IMR-90 (cell line): ENCODE measurements around the gene LDLRAD3. TPM values are rescaled to one million over a fixed set of nuclear protein-coding genes. Genes with fewer than 3 reads are reported as not detected.

Experiments used
- ATAC-seq: fragments of 200-7000 bp; cut with Tn5 transposase; 2 replicates; pipeline ENCODE4 v1.9.1; 2020; ENCODE audit warnings: low read depth, mild to moderate bottlenecking, moderate library complexity
- BruUV-seq: library from RNA; stranded (reverse); fragments of 400-500 nt; replicated peaks from 2 replicates; lab custom pipeline; 2021; lab: Mats Ljungman, UMichigan
- CTCF ChIA-PET: fragments of 300-600 bp; formaldehyde crosslinking; extraction: SDS; loops from one replicate; lab custom pipeline; 2021; ENCODE audit warnings: antibody characterized with exemption; lab: Yijun Ruan, JAX
- POLR2A ChIA-PET: fragments of 300-600 bp; sonication (Branson Sonifier 250); formaldehyde crosslinking; loops from one replicate; lab custom pipeline; 2022; ENCODE audit warnings: antibody characterized with exemption; ENCODE audit not compliant: unreplicated experiment; lab: Charles Lee
- DNase-seq: peaks from one replicate; pipeline ENCODE4 v3.0.0; 2013
- H2AFZ ChIP-seq: replicated peaks from 2 replicates; pipeline ENCODE3; 2013; ENCODE audit warnings: low read length, mild to moderate bottlenecking; ENCODE audit not compliant: poor library complexity
- H2AK5ac ChIP-seq: 2 replicates; pipeline ENCODE4 v1.6.1; 2013; ENCODE audit warnings: low read depth, low read length, inconsistent platforms
- H2AK9ac ChIP-seq: replicated peaks from 2 replicates; pipeline ENCODE3; 2013; ENCODE audit warnings: mild to moderate bottlenecking, low read depth, low read length, moderate library complexity; ENCODE audit not compliant: poor library complexity
- H2BK120ac ChIP-seq: 2 replicates; pipeline ENCODE4 v1.6.1; 2013; ENCODE audit warnings: low read depth, low read length, inconsistent platforms
- H2BK15ac ChIP-seq: 3 replicates; pipeline ENCODE4 v1.6.1; 2013; ENCODE audit warnings: low read depth, low read length, inconsistent platforms
- H2BK20ac ChIP-seq: 2 replicates; pipeline ENCODE4 v1.6.1; 2013; ENCODE audit warnings: low read depth, mild to moderate bottlenecking, inconsistent platforms, low read length, moderate library complexity
- H2BK5ac ChIP-seq: 2 replicates; pipeline ENCODE4 v1.6.1; 2013; ENCODE audit warnings: mild to moderate bottlenecking, low read depth, low read length, inconsistent platforms; ENCODE audit not compliant: poor library complexity, severe bottlenecking
- H3K14ac ChIP-seq: replicated peaks from 2 replicates; pipeline ENCODE4 v1.6.1; 2013; ENCODE audit warnings: low read depth, low read length, inconsistent platforms
- H3K18ac ChIP-seq: 2 replicates; pipeline ENCODE4 v1.6.1; 2013; ENCODE audit warnings: low read depth, low read length, control low read depth
- H3K23ac ChIP-seq: 2 replicates; pipeline ENCODE4 v1.6.1; 2013; ENCODE audit warnings: low read depth, low read length, inconsistent platforms
- H3K27ac ChIP-seq: 2 replicates; pipeline ENCODE4 v1.5.1; 2013; ENCODE audit warnings: mild to moderate bottlenecking, control low read depth, low read length; ENCODE audit not compliant: insufficient read depth
- H3K27me3 ChIP-seq: 2 replicates; pipeline ENCODE4 v1.6.1; 2013; ENCODE audit warnings: low read length; ENCODE audit not compliant: control insufficient read depth, insufficient read depth
- H3K36me3 ChIP-seq: 2 replicates; pipeline ENCODE4 v1.6.1; 2013; ENCODE audit warnings: low read length, mixed read lengths; ENCODE audit not compliant: control insufficient read depth, insufficient read depth
- H3K4ac ChIP-seq: 2 replicates; pipeline ENCODE4 v1.6.1; 2013; ENCODE audit warnings: low read depth, low read length, inconsistent platforms
- H3K4me1 ChIP-seq: 2 replicates; pipeline ENCODE4 v1.6.1; 2013; ENCODE audit warnings: low read length, mixed read lengths; ENCODE audit not compliant: control insufficient read depth, insufficient read depth
- H3K4me2 ChIP-seq: 2 replicates; pipeline ENCODE4 v1.6.1; 2013; ENCODE audit warnings: low read depth, mild to moderate bottlenecking, control low read depth, low read length, moderate library complexity
- H3K4me3 ChIP-seq: 2 replicates; pipeline ENCODE4 v1.5.1; 2013; ENCODE audit warnings: low read depth, mild to moderate bottlenecking, control low read depth, low read length, moderate library complexity; ENCODE audit not compliant: insufficient read depth
- H3K56ac ChIP-seq: 2 replicates; pipeline ENCODE4 v1.6.1; 2013; ENCODE audit warnings: low read length, inconsistent platforms; ENCODE audit not compliant: insufficient read depth; ENCODE audit errors: extremely low read depth
- H3K79me1 ChIP-seq, 2 experiments: 2 replicates each; pipeline ENCODE4 v1.6.1; 2013; ENCODE audit warnings: low read length in 2 of 2, inconsistent platforms in 1 of 2, low read depth in 1 of 2
- H3K9ac ChIP-seq: 2 replicates; pipeline ENCODE4 v1.6.1; 2013; ENCODE audit warnings: low read depth, low read length, control low read depth
- H3K9me1 ChIP-seq: 2 replicates; pipeline ENCODE4 v1.6.1; 2013; ENCODE audit warnings: low read length, inconsistent platforms; ENCODE audit not compliant: insufficient read depth
- H3K9me3 ChIP-seq: 2 replicates; pipeline ENCODE4 v1.6.1; 2013; ENCODE audit warnings: low read length; ENCODE audit not compliant: control insufficient read depth, insufficient read depth
- H4K20me1 ChIP-seq: 2 replicates; pipeline ENCODE4 v1.6.1; 2013; ENCODE audit warnings: low read length, inconsistent platforms; ENCODE audit not compliant: insufficient read depth
- H4K5ac ChIP-seq: 2 replicates; pipeline ENCODE4 v1.6.1; 2013; ENCODE audit warnings: mild to moderate bottlenecking, low read depth, low read length, control low read depth
- H4K8ac ChIP-seq, 2 experiments: 2 replicates each; pipeline ENCODE4 v1.6.1; 2013; ENCODE audit warnings: low read depth in 2 of 2, low read length in 2 of 2, control low read depth in 1 of 2, inconsistent platforms in 1 of 2
- H4K91ac ChIP-seq: 2 replicates; pipeline ENCODE4 v1.6.1; 2013; ENCODE audit warnings: low read depth, low read length, inconsistent platforms; ENCODE audit not compliant: insufficient read depth
- CEBPB ChIP-seq: IDR thresholded peaks from 2 replicates; pipeline ENCODE4 v1.6.1; 2012; ENCODE audit warnings: low read depth, low read length, improper control_type of control experiment
- CHD1 ChIP-seq: IDR thresholded peaks from 2 replicates; pipeline ENCODE4 v1.6.1; 2012; ENCODE audit warnings: low read depth, low read length, improper control_type of control experiment
- MAFK ChIP-seq: IDR thresholded peaks from 2 replicates; pipeline ENCODE4 v1.6.1; 2012; ENCODE audit warnings: low read depth, low read length, improper control_type of control experiment
- MAZ ChIP-seq: IDR thresholded peaks from 2 replicates; pipeline ENCODE4 v1.6.1; 2012; ENCODE audit warnings: low read depth, mild to moderate bottlenecking, low read length, improper control_type of control experiment, moderate library complexity, borderline replicate concordance
- MXI1 ChIP-seq: IDR thresholded peaks from 2 replicates; pipeline ENCODE4 v1.6.1; 2012; ENCODE audit warnings: low read depth, mild to moderate bottlenecking, low read length, moderate library complexity, borderline replicate concordance
- NFE2L2 ChIP-seq: fragments of 150-350 bp; IDR thresholded peaks from 2 replicates; pipeline ENCODE4 v1.6.1; 2016; ENCODE audit warnings: low read depth, mild to moderate bottlenecking, low read length
- POLR2A ChIP-seq: IDR thresholded peaks from 2 replicates; pipeline ENCODE4 v1.6.1; 2012; ENCODE audit warnings: mild to moderate bottlenecking, low read depth, low read length
- RAD21 ChIP-seq: IDR thresholded peaks from 2 replicates; pipeline ENCODE4 v1.6.1; 2012; ENCODE audit warnings: low read length, improper control_type of control experiment
- RCOR1 ChIP-seq: IDR thresholded peaks from 2 replicates; pipeline ENCODE4 v1.6.1; 2012; ENCODE audit warnings: mild to moderate bottlenecking, low read length, improper control_type of control experiment; ENCODE audit not compliant: insufficient replicate concordance
- RFX5 ChIP-seq: IDR thresholded peaks from 2 replicates; pipeline ENCODE4 v1.8.0; 2012; ENCODE audit warnings: low read depth, mild to moderate bottlenecking, low read length, moderate library complexity
- SMC3 ChIP-seq: fragments of 150-350 bp; IDR thresholded peaks from 2 replicates; pipeline ENCODE4 v1.6.1; 2016; ENCODE audit warnings: low read depth, mild to moderate bottlenecking, antibody characterized with exemption, low read length, moderate library complexity
- WGBS, 2 experiments: methylation state at CpG; one replicate each; pipeline versions ENCODE4 v1.1.5 to v1.1.7; 2013; ENCODE audit warnings: missing lambda C conversion rate in 2 of 2; ENCODE audit not compliant: insufficient read length in 1 of 2; ENCODE audit errors: extremely low coverage in 2 of 2; 5-methylcytosine and 5-hydroxymethylcytosine counted together
- dilution Hi-C: fragments of 300-500 bp; cut with HindIII; formaldehyde crosslinking; loops from one replicate; pipeline ENCODE4 v1.14.3; 2018; ENCODE audit warnings: low sequenced_read_pairs; ENCODE audit not compliant: unreplicated experiment
- in situ Hi-C: fragments of 300-500 bp; cut with MboI; formaldehyde crosslinking; loops from 3 replicates; pipeline ENCODE4 v1.14.3; 2019; ENCODE audit warnings: low sequenced_read_pairs, inconsistent platforms, mixed read lengths
- intact Hi-C: fragments of 100-400 bp; cut with micrococcal nuclease; formaldehyde crosslinking; loops from 2 replicates; pipeline ENCODE4 v1.10.0; 2022
- polyA plus RNA-seq, 3 experiments: library from polyadenylated mRNA; depleted of rRNA; stranded (reverse); fragments of >200 nt; gene quantifications; 2 replicates each; pipeline ENCODE4 v1.2.3, GENCODE V29; 2012; ENCODE audit warnings: low replicate concordance in 1 of 3
- total RNA-seq: library from RNA; depleted of rRNA; stranded (reverse); fragments of >200 nt; gene quantifications from 2 replicates; pipeline ENCODE4 v1.2.3, GENCODE V29; 2012
- TF ChIP-seq, protein P1 (sequence below): conservative IDR thresholded peaks from 2 replicates; pipeline ENCODE4 v1.5.1; 2012; ENCODE audit warnings: mild to moderate bottlenecking, low read depth, low read length, improper control_type of control experiment

LDLRAD3 gene
- total and polyA plus RNA-seq, 2 of the 4 experiments (the other 2 are of a cell fraction) = 2.7 to 6.4 TPM

DNA sequence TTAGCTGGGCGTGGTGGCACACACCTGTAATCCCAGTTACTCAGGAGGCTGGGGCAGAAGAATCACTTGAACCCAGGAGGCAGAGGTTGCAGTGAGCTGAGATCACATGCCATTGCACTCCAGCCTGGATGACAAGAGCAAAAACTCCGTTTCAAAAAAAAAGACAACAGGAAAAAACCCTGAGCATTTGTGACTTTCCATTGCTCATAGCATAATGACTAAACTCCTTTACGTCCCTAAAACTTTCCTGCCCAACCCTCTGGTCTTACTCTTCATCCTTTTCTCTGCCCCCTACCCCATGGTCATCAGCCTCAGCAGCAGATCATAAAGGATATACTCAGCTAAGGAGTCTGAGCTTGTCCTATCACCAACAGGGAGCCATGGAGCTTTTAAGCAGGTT, 6.8 kb upstream of the LDLRAD3 start:
- Histone ChIP-seq H2BK5ac (no peak overlapping the region), H3K18ac (no peak overlapping the region), H3K23ac (no peak overlapping the region), H3K79me1 (no peaks in the 10 kb centered on the region), H3K4me2 (no peak overlapping the region), H4K91ac (no peak overlapping the region), H3K4ac (no peak overlapping the region), H3K14ac (no peak overlapping the region), H3K27me3 (peaks cover 27% of the 10 kb centered on the region), H4K8ac (no peak overlapping the region), H3K4me1 (peaks cover 2% of the 10 kb centered on the region; the same call in 1 of the 2 replicates), H2AK9ac (no peak overlapping the region), H3K27ac (no peak overlapping the region), H3K9ac (no peak overlapping the region), H3K36me3 (no peaks in the 10 kb centered on the region), H3K9me1 (no peaks in the 10 kb centered on the region), H2BK15ac (no peak overlapping the region), H2BK20ac (no peak overlapping the region), H4K5ac (no peak overlapping the region), H3K9me3 (no peaks in the 10 kb centered on the region), H3K56ac (no peak overlapping the region), H4K20me1 (no peaks in the 10 kb centered on the region), H2AFZ (no peak overlapping the region), H3K4me3 (no peak overlapping the region), H2BK120ac (no peak overlapping the region), H2AK5ac (no peak overlapping the region)
- intact Hi-C loops = no loop called here
- no peak for TF ChIP-seq SMC3
- TF ChIP-seq RFX5 = no peak
- no peak for TF ChIP-seq MAFK
- no peak for TF ChIP-seq MXI1
- TF ChIP-seq RAD21 = no peak
- no peak for TF ChIP-seq POLR2A
- TF ChIP-seq RCOR1 = no peak
- no peak for TF ChIP-seq CEBPB
- no peak for TF ChIP-seq CHD1
- no peak for TF ChIP-seq NFE2L2
- no peak for TF ChIP-seq MAZ
- TF ChIP-seq, protein P1, sequence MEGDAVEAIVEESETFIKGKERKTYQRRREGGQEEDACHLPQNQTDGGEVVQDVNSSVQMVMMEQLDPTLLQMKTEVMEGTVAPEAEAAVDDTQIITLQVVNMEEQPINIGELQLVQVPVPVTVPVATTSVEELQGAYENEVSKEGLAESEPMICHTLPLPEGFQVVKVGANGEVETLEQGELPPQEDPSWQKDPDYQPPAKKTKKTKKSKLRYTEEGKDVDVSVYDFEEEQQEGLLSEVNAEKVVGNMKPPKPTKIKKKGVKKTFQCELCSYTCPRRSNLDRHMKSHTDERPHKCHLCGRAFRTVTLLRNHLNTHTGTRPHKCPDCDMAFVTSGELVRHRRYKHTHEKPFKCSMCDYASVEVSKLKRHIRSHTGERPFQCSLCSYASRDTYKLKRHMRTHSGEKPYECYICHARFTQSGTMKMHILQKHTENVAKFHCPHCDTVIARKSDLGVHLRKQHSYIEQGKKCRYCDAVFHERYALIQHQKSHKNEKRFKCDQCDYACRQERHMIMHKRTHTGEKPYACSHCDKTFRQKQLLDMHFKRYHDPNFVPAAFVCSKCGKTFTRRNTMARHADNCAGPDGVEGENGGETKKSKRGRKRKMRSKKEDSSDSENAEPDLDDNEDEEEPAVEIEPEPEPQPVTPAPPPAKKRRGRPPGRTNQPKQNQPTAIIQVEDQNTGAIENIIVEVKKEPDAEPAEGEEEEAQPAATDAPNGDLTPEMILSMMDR = no peak
- DNase-seq = no peak
- no peak for ATAC-seq
- WGBS, 2 experiments = no CpG with 5 or more reads among the region's 3 CpGs
- dilution Hi-C loops = no loop called here
- ChIA-PET POLR2A (no interaction called here), CTCF (no interaction called here)
- no TSS peak for BruUV-seq
- in situ Hi-C loops = no loop called here
